HCT116 (cell line): ENCODE results near the gene C18orf54. TPM values are rescaled to one million over a fixed set of nuclear protein-coding genes. Genes with fewer than 3 reads are reported as not detected.

Source experiments
- ATAC-seq: fragments of 200-7000 bp; cut with Tn5 transposase; 2 replicates; pipeline ENCODE4 v1.9.1; 2020; ENCODE audit warnings: mild to moderate bottlenecking, moderate library complexity
- BruUV-seq: library from RNA; stranded (reverse); fragments of 400-500 nt; replicated peaks from 2 replicates; lab custom pipeline; 2021; lab: Mats Ljungman, UMichigan
- CTCF ChIA-PET: fragments of 300-600 bp; sonication (Branson Sonifier 250); formaldehyde crosslinking; loops from one replicate; lab custom pipeline; 2021; ENCODE audit warnings: antibody characterized with exemption; lab: Charles Lee
- POLR2A ChIA-PET: fragments of 300-600, 350-600 bp; sonication (Branson Sonifier 250); formaldehyde crosslinking; loops from one replicate; lab custom pipeline; 2021; ENCODE audit warnings: antibody characterized with exemption; lab: Charles Lee
- RAD21 ChIA-PET, 2 experiments: fragments of 300-600 bp; sonication (Branson Sonifier 250); formaldehyde crosslinking; loops; one replicate each; lab custom pipeline; 2023; ENCODE audit warnings: low total read pairs in 2 of 2; ENCODE audit not compliant: uncharacterized antibody in 2 of 2, unreplicated experiment in 2 of 2, low non-redundant PET in 1 of 2; lab: Charles Lee
- DNase-seq: peaks from one replicate; pipeline ENCODE4 v3.0.0-alpha.2; 2010; ENCODE audit warnings: low read depth, low spot score
- H2AFZ ChIP-seq: fragments of 200-600 bp; shearing (Covaris generic), sonication (generic); 2 replicates; pipeline ENCODE4 v1.6.1; 2017; ENCODE audit warnings: low read depth, mixed run types, mixed read lengths, antibody characterized with exemption, low read length; ENCODE audit not compliant: poor library complexity, severe bottlenecking
- H3K27ac ChIP-seq: 2 replicates; pipeline ENCODE4 v1.5.1; 2012; ENCODE audit warnings: low read depth, low read length
- H3K27me3 ChIP-seq: fragments of 200-600 bp; sonication (generic); 2 replicates; pipeline ENCODE4 v1.6.1; 2016; ENCODE audit warnings: mixed run types, low read length, mixed read lengths; ENCODE audit not compliant: insufficient read depth
- H3K36me3 ChIP-seq, 2 experiments: fragments of 200-500 bp in 1 of 2; fragments of 200-600 bp in 1 of 2; sonication (Bioruptor generic) in 1 of 2; sonication (generic) in 1 of 2; 2 replicates each; pipeline versions ENCODE4 v1.5.1 to v1.6.1; 2014 to 2016; ENCODE audit warnings: low read length in 2 of 2, inconsistent platforms in 1 of 2, mixed read lengths in 1 of 2, mixed run types in 1 of 2; ENCODE audit not compliant: insufficient read depth in 2 of 2, control insufficient read depth in 1 of 2
- H3K4me1 ChIP-seq, 2 experiments: fragments of 200-600 bp in 1 of 2; sonication (generic) in 1 of 2; 2 replicates each; pipeline versions ENCODE4 v1.5.1 to v1.6.1; 2012 to 2017; ENCODE audit warnings: low read length in 2 of 2, inconsistent platforms in 1 of 2, mild to moderate bottlenecking in 1 of 2, mixed read lengths in 1 of 2, mixed run types in 1 of 2, moderate library complexity in 1 of 2; ENCODE audit not compliant: insufficient read depth in 2 of 2, control insufficient read depth in 1 of 2
- H3K4me2 ChIP-seq: fragments of 200-600 bp; sonication (generic); 2 replicates; pipeline ENCODE4 v1.6.1; 2017; ENCODE audit warnings: mixed run types, low read length, mixed read lengths
- H3K4me3 ChIP-seq, 2 experiments: fragments of 200-600 bp in 1 of 2; sonication (generic) in 1 of 2; replicated peaks in 1 of 2; 2 replicates each; pipeline ENCODE4 v1.5.1; 2011 to 2016; ENCODE audit warnings: low read length in 2 of 2, control low read depth in 1 of 2, low read depth in 1 of 2, mild to moderate bottlenecking in 1 of 2, mixed read lengths in 1 of 2, mixed run types in 1 of 2
- H3K79me2 ChIP-seq: fragments of 200-600 bp; sonication (generic); 2 replicates; pipeline ENCODE4 v1.6.1; 2017; ENCODE audit warnings: mild to moderate bottlenecking, mixed run types, low read length, moderate library complexity, mixed read lengths; ENCODE audit not compliant: insufficient read depth
- H3K9ac ChIP-seq: fragments of 200-600 bp; sonication (generic); 2 replicates; pipeline ENCODE4 v1.6.1; 2016; ENCODE audit warnings: low read length, mixed read lengths
- H3K9me2 ChIP-seq: fragments of 200-600 bp; sonication (generic), shearing (Covaris generic); 2 replicates; pipeline ENCODE4 v1.6.1; 2017; ENCODE audit warnings: mixed run types, mild to moderate bottlenecking, moderate library complexity; ENCODE audit not compliant: insufficient read depth
- H3K9me3 ChIP-seq, 2 experiments: fragments of 200-500 bp in 1 of 2; fragments of 200-600 bp in 1 of 2; sonication (Bioruptor generic) in 1 of 2; sonication (generic) in 1 of 2; 2 replicates each; pipeline ENCODE4 v1.6.1; 2014 to 2017; ENCODE audit warnings: low read length in 2 of 2, mixed read lengths in 2 of 2, inconsistent platforms in 1 of 2, low read depth in 1 of 2, mild to moderate bottlenecking in 1 of 2, mixed run types in 1 of 2, moderate library complexity in 1 of 2; ENCODE audit not compliant: control insufficient read depth in 1 of 2, insufficient read depth in 1 of 2
- H4K20me1 ChIP-seq: fragments of 200-600 bp; sonication (generic), shearing (Covaris generic); 2 replicates; pipeline ENCODE4 v1.6.1; 2017; ENCODE audit warnings: mixed run types, mild to moderate bottlenecking, moderate library complexity; ENCODE audit not compliant: insufficient read depth
- CBX3 ChIP-seq: IDR thresholded peaks from 2 replicates; pipeline ENCODE4 v1.6.1; 2012; ENCODE audit warnings: low read depth
- CEBPB ChIP-seq: IDR thresholded peaks from 2 replicates; pipeline ENCODE4 v1.6.1; 2012; ENCODE audit warnings: low read depth
- EGR1 ChIP-seq: IDR thresholded peaks from 2 replicates; pipeline ENCODE4 v1.6.1; 2012; ENCODE audit warnings: low read depth
- EZH2phosphoT487 ChIP-seq: fragments of 200-600 bp; IDR thresholded peaks from 2 replicates; pipeline ENCODE4 v1.6.1; 2018; ENCODE audit warnings: antibody characterized with exemption, borderline replicate concordance
- FOSL1 ChIP-seq: IDR thresholded peaks from 2 replicates; pipeline ENCODE4 v1.6.1; 2012; ENCODE audit warnings: low read depth
- POLR2A ChIP-seq: IDR thresholded peaks from 2 replicates; pipeline ENCODE4 v1.7.0; 2011; ENCODE audit warnings: borderline replicate concordance; ENCODE audit not compliant: insufficient read depth, insufficient read length; ENCODE audit errors: extremely low read depth
- POLR2AphosphoS5 ChIP-seq: IDR thresholded peaks from 2 replicates; pipeline ENCODE4 v1.6.1; 2011; ENCODE audit warnings: mild to moderate bottlenecking, low read depth, low read length, moderate library complexity
- RAD21 ChIP-seq: IDR thresholded peaks from 2 replicates; pipeline ENCODE4 v1.6.1; 2012; ENCODE audit warnings: low read depth, mild to moderate bottlenecking
- SIN3A ChIP-seq: IDR thresholded peaks from 2 replicates; pipeline ENCODE4 v1.6.1; 2012; ENCODE audit warnings: low read depth
- SP1 ChIP-seq: IDR thresholded peaks from 2 replicates; pipeline ENCODE4 v1.6.1; 2012; ENCODE audit warnings: low read depth
- SRF ChIP-seq: IDR thresholded peaks from 2 replicates; pipeline ENCODE4 v1.6.1; 2012; ENCODE audit warnings: low read depth
- TCF7L2 ChIP-seq: IDR thresholded peaks from 2 replicates; pipeline ENCODE4 v1.7.0; 2011; ENCODE audit warnings: borderline replicate concordance, inconsistent platforms; ENCODE audit not compliant: insufficient read depth, insufficient read length; ENCODE audit errors: extremely low read depth
- YY1 ChIP-seq: IDR thresholded peaks from 2 replicates; pipeline ENCODE4 v1.6.1; 2011; ENCODE audit warnings: low read length, low read depth, moderate library complexity, mild to moderate bottlenecking; ENCODE audit not compliant: insufficient replicate concordance; ENCODE audit errors: extremely low read depth
- ZFX ChIP-seq: fragments of 450-650 bp; IDR thresholded peaks from 2 replicates; pipeline ENCODE4 v1.6.1; 2017
- ZNF274 ChIP-seq: fragments of 200-500 bp; sonication (Bioruptor generic); IDR thresholded peaks from 2 replicates; pipeline ENCODE4 v1.6.1; 2014; ENCODE audit warnings: mild to moderate bottlenecking, low read depth, low read length, inconsistent platforms
- intact Hi-C: fragments of 100-400 bp; cut with micrococcal nuclease; formaldehyde crosslinking; loops from 2 replicates; pipeline ENCODE4 v1.10.0; 2022
- total RNA-seq: library from RNA; stranded (reverse); gene quantifications from one replicate; pipeline ENCODE4 v1.2.1, GENCODE V29; 2021; ENCODE audit not compliant: unreplicated experiment
- TF ChIP-seq, protein P1 (sequence below): IDR thresholded peaks from 2 replicates; pipeline ENCODE4 v1.6.1; 2011; ENCODE audit warnings: mild to moderate bottlenecking, low read length, moderate library complexity; ENCODE audit not compliant: insufficient replicate concordance; ENCODE audit errors: extremely low read depth
- TF ChIP-seq, protein P2 (sequence below): IDR thresholded peaks from 2 replicates; pipeline ENCODE4 v1.6.1; 2012
- TF ChIP-seq, protein P3 (sequence below): IDR thresholded peaks from 2 replicates; pipeline ENCODE4 v1.6.1; 2012
- TF ChIP-seq, protein P4 (sequence below), 3 experiments: fragments of 200-600 bp in 1 of 3; sonication (generic) in 1 of 3; IDR thresholded peaks in 2 of 3; conservative IDR thresholded peaks in 1 of 3; 2 replicates each; pipeline ENCODE4 v1.5.1; 2012 to 2017; ENCODE audit warnings: low read depth in 2 of 3, low read length in 2 of 3, antibody characterized with exemption in 1 of 3, borderline replicate concordance in 1 of 3, control low read depth in 1 of 3, mild to moderate bottlenecking in 1 of 3, mixed read lengths in 1 of 3, mixed run types in 1 of 3, moderate library complexity in 1 of 3; ENCODE audit not compliant: insufficient read depth in 1 of 3

C18orf54 gene
- total RNA-seq, 1 experiment from 2014 or later, result 10.0 TPM

DNA sequence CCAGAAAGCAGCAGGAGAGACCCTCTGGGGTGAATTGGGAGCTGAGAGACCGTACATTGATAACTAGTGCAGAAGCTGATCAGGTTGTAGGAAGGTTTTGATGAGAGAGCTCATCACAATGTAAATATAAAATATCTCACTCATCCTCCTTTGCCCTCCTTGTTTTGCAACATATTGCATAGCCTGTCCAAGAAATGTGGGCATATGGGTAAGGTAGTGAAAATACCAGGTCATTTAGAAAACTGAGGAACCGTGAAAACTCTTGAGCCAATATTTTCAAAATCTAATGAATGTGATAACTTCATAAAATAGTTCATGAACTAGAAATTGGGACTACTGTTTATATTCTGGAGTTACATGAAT, 31.4 kb downstream of the C18orf54 start (continued):
- TF ChIP-seq, protein P1, sequence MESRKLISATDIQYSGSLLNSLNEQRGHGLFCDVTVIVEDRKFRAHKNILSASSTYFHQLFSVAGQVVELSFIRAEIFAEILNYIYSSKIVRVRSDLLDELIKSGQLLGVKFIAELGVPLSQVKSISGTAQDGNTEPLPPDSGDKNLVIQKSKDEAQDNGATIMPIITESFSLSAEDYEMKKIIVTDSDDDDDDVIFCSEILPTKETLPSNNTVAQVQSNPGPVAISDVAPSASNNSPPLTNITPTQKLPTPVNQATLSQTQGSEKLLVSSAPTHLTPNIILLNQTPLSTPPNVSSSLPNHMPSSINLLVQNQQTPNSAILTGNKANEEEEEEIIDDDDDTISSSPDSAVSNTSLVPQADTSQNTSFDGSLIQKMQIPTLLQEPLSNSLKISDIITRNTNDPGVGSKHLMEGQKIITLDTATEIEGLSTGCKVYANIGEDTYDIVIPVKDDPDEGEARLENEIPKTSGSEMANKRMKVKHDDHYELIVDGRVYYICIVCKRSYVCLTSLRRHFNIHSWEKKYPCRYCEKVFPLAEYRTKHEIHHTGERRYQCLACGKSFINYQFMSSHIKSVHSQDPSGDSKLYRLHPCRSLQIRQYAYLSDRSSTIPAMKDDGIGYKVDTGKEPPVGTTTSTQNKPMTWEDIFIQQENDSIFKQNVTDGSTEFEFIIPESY, result no peak

DNA sequence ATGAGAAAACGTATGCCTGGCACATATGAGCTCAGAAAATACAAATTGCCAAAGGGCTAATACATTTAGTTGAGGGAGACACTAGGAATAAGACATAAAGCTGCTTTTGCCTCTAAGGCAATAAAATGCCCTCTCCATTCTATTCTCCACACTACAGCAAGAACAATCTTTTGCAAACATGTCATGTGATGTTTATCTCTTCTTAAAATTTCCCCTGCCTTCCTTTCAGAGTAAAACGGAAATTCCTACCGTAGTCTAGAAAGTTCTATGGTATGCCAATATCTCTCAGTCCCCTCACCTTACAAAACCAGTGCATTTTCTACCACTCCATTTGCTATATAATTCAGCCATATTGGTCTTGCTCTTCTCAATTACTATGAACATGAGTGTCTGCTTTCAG, 33.1 kb downstream of the C18orf54 start:
- H3K79me2 ChIP-seq, result no peaks in the 10 kb centered on the region
- H3K9me3 ChIP-seq, result no peaks in the 10 kb centered on the region
- no peaks in the 10 kb centered on the region for H3K36me3 ChIP-seq
- no peak for DNase-seq
- CTCF ChIA-PET, result interaction anchor here (1.5 to 1.6 kb wide), 2 partner anchors 54 to 72 kb away, joined by 3 to 5 read pairs; no protein-coding TSS in a partner anchor
- TF ChIP-seq CEBPB (no peak), ZNF274 (no peak), YY1 (no peak), POLR2AphosphoS5 (no peak), EGR1 (no peak), SRF (no peak), SIN3A (no peak), CBX3 (no peak), ZFX (no peak), FOSL1 (no peak), TCF7L2 (no peak), SP1 (no peak), EZH2phosphoT487 (no peak), RAD21 (no peak), POLR2A (no peak)
- TF ChIP-seq, protein P2, sequence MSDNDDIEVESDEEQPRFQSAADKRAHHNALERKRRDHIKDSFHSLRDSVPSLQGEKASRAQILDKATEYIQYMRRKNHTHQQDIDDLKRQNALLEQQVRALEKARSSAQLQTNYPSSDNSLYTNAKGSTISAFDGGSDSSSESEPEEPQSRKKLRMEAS, result no peak
- TF ChIP-seq, protein P3, sequence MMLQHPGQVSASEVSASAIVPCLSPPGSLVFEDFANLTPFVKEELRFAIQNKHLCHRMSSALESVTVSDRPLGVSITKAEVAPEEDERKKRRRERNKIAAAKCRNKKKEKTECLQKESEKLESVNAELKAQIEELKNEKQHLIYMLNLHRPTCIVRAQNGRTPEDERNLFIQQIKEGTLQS, result no peak
- TF ChIP-seq, protein P4, sequence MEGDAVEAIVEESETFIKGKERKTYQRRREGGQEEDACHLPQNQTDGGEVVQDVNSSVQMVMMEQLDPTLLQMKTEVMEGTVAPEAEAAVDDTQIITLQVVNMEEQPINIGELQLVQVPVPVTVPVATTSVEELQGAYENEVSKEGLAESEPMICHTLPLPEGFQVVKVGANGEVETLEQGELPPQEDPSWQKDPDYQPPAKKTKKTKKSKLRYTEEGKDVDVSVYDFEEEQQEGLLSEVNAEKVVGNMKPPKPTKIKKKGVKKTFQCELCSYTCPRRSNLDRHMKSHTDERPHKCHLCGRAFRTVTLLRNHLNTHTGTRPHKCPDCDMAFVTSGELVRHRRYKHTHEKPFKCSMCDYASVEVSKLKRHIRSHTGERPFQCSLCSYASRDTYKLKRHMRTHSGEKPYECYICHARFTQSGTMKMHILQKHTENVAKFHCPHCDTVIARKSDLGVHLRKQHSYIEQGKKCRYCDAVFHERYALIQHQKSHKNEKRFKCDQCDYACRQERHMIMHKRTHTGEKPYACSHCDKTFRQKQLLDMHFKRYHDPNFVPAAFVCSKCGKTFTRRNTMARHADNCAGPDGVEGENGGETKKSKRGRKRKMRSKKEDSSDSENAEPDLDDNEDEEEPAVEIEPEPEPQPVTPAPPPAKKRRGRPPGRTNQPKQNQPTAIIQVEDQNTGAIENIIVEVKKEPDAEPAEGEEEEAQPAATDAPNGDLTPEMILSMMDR (IDR thresholded peaks at IDR 0.05 in 2 of 3, conservative IDR thresholded peaks at IDR 0.05 in 1 of 3; ENCODE audit: borderline replicate concordance in 1 of 3, insufficient read depth in 1 of 3, low read depth in 2 of 3, low read length in 2 of 3), result no peak
- TF ChIP-seq, all 23 proteins: peak for 0
- Histone ChIP-seq H3K4me1 (peaks cover 23 to 37% of the 10 kb centered on the region in 2 experiments), H3K4me3 (no peak overlapping the region), H3K27ac (no peak overlapping the region), H3K27me3 (no peaks in the 10 kb centered on the region), H3K9ac (no peak overlapping the region), H3K4me2 (no peak overlapping the region), H4K20me1 (no peaks in the 10 kb centered on the region), H2AFZ (no peak overlapping the region), H3K9me2 (no peaks in the 10 kb centered on the region)
- ChIA-PET POLR2A (no interaction called here), RAD21 (no interaction called here)
- ATAC-seq, result no peak
- BruUV-seq, result no TSS peak
- intact Hi-C loops, result loop anchor here (5.0 to 10.0 kb wide), 3 partner anchors 166 to 591 kb away; partner anchors contain the start of gene MBD2
